GM12801 (cell line): ENCODE results near the gene NPR2.

Source experiments
- CTCF ChIP-seq: IDR thresholded peaks from one replicate; pipeline ENCODE4 v1.5.1; 2011; ENCODE audit warnings: control low read depth; ENCODE audit not compliant: insufficient read length; ENCODE audit errors: extremely low read depth

The NPR2 gene

DNA sequence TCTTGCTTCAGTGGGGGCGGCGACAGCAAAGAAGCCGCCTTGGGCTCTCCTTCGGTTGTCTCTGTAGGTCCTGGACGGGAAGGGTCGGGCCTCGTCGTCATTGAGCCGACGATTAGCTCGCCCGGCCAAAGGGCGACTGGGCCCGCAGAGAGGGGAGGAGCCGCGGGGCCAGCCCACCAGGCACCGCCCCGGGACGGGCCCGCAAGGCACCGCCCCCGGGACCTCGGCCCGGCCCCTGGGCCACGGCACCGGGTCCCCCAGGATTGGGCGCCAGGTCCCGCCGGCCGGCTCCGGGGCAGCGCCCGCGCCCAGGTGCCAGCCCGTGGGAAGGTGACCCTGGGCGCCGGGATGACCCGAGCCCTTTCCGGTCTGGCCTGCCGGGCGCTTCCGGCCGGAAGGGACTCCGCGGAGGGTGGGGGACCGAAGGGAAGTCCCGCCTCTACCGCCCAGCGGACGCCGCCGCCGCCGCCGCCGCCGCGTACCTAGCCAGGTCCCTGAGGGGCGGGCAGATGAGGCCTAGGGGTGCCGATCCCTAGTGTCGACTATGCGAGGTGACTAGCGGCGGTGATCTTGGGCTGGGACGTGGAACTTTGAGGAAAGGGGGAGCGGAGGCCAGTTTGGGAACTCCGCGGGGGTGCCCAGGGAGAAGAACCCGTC, 42.4 kb upstream of the NPR2 start, which contains the start of the genes GBA2 and RGP1:
GBA2 (minus strand) TSS at position 371 of the 657 bp plus-strand sequence. CDS start 524 bp downstream, outside the sequence.
RGP1 (plus strand) TSS at position 430 of the 657 bp plus-strand sequence. CDS start 469 bp downstream, outside the sequence.
- no peak for TF ChIP-seq CTCF

DNA sequence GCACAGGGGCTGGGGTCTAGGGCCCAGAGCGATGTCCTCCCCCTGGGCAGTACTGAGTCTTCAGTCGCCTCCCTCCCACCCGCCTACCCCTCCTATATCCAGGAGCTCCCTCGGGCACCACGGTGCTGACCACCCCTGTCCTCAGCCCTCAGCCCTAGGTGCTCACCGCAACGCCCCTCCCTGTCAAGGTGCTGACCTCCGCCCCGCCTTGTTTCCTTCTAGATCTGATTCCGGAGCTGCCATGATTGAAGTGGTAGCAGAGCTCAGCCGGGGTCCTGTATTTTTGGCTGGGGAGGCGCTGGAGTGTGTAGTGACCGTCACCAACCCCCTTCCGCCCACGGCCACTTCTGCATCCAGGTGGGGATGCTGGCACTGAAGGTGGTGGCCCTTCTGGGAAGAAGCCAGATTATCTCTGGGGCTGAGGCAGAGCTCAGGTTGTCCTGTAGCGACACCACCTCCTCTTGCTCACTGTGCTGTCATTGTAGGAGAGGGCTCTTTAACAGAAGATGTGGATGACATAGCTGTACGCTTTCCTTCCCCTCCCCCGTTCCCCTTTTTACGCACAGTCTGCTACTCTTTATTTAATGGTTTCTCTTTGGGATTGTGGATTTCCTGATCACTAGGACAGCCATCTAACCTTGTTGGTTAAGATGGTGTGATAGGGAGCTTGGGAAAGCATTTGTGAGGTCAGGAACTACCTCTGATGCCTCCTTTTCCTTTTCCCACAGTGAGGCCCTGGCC, 41.7 kb upstream of the NPR2 start:
- no peak for TF ChIP-seq CTCF

DNA sequence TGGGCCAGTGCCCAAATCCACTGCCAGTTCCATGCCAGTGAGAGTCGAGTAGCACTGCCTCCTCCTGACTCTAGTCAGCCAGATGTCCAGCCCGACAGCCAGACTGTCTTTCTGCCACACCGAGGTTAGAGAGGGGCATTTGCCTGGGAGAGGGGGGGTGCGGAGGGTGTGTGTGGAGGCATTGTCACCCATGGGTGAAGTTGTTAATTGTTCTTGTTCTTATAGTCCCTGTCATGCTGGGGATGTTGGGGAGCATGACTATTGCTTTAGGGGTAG, 41.2 kb upstream of the NPR2 start:
- TF ChIP-seq CTCF, result no peak

- no peak for TF ChIP-seq CTCF
Measured at GRCh38 chr9:35753466-35753865, 37.9 kb upstream of the NPR2 start.

- no peak for TF ChIP-seq CTCF
Measured at GRCh38 chr9:35754264-35754663, 37.1 kb upstream of the NPR2 start, which contains the start of gene MSMP. Gene MSMP, minus strand, starts transcription at chr9:35754276. Its CDS starts 147 bp downstream, at chr9:35754129.

GRCh38 chr9:35755071-35755470, 36.3 kb upstream of the NPR2 start:
- no peak for TF ChIP-seq CTCF

DNA sequence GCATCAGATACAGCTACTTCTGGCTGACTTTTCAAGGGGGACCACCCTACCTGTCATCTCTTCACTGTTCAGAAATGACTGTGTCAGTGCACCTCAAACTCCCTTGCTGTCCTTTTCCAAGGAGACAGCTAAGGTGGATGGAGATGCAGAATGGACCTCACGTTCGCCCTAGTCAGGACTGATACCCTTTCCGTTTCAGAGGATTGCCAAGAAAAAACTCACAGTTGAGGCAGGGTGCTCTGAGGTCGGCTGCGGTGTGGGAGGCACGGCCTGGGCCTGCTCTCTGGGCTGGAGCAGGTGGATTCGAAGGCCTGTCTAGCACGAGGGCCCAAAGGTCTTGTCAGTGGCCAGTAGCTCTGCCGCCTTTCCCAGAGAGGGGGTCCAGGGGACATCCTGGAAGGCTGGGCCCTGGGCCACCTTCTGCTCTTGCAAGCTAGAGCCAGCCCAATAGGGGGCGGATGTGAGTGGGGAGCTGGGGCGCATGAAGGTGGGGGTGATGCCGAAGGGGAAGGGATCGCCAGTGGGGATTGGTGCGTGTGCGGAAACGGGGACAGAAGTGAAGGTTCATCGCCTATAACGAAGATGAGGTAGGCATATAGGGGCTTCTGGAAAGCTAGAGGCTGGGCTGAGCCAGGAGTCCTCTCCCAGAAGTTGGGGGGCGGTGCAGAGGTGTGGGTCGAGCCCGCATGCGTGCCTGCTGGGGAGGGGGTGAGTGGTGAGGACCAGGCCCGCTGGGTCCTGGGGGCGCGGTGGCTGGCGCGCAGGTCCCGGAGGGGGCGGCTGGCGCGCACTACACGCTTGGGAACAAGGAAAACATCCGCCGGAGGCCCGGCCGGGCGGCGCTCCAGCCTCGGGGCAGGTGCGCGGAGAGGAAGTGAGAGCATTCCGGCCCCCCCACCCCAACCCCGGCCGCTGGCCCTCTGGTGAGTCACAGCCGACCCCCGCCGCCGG, 34.8 kb upstream of the NPR2 start:
- TF ChIP-seq CTCF, result no peak
